Measurements from ENCODE around the gene RAB3IL1.

The RAB3IL1 gene

DNA sequence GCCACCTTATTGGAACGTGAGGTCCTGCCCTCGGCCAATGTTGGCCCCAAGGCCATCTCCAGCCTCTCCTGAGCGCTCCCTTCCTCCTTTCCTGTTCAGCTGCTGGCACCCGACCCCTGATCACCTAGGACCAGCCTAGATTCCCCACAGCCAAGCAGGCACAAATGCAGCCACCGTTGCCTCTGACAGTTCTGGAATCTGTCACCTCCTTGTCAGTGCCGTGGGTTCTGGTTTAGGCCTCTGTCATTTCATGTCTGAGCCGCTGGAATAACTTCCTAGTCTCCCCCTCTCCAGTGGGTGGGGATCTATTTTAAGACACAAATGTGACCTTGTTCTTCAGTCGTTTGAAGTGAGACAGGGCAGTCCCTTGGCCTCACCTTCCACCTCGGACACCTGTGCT lies 55.7 kb downstream of the RAB3IL1 start:
- Histone ChIP-seq H3K36me3 (ENCODE audit: control insufficient read depth, insufficient read depth, low read length) (peaks cover 98% of the 10 kb centered on the region), H3K4me3 (ENCODE audit: extremely low read depth, insufficient read depth, low read length, poor library complexity, severe bottlenecking) (no peak overlapping the region), H3K9me3 (ENCODE audit: control insufficient read depth, low read length) (no peaks in the 10 kb centered on the region), H3K27ac (ENCODE audit: low read depth, low read length, severe bottlenecking) (peak overlapping the region; percentile 23), H3K4me1 (ENCODE audit: control insufficient read depth, insufficient read depth, low read length, poor library complexity, severe bottlenecking) (no peaks in the 10 kb centered on the region)
- WGBS, 2 experiments (ENCODE audit: insufficient coverage in 2 of 2): 80 to 93% methylated on average over 6 to 9 of the region's 9 CpGs

DNA sequence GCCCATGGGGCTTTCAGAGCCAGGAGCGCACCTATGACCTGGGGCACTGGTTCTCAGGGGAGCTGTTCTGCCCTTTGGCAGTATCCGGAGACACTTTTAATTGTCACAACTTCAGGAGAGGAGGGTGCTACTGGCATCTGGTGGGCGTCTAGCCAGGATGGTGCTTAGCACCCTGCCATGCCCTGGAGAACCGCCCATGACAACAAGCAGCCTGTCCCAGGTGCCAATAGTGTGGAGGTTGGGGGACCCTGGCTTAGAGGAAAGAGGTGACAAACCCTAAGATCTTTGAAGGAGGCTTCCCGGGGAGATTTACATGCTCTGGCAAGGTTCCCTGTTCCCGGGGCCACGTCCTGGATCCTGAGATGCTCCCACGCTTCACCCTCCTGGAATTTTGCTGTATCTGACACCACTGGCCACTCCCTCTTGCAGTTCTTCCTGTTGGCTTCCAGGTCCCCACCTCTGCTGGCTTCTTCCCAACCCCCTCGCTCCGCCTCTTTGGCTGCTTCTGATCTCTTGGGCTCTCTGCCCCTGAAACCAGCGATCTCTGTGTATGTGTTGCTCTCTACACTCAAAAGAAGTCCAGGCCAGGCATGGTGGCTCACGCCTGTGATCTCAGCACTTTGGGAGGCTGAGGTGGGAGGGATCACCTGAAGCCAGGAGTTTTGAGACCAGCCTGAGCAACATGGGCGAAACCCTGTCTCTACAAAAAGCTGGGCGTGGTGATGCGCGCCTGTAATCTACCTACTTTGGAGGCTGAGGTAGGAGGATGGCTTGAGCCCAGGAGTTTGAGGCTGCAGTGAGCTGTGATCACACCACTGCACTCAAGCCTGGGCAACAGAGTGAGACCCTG lies 57.1 kb downstream of the RAB3IL1 start:
- 98 to 99% methylated on average over 15 to 16 of the region's 16 CpGs for WGBS, 2 experiments (ENCODE audit: insufficient coverage in 2 of 2)
- Histone ChIP-seq H3K9me3 (ENCODE audit: control insufficient read depth, low read length) (no peaks in the 10 kb centered on the region), H3K4me3 (ENCODE audit: extremely low read depth, insufficient read depth, low read length, poor library complexity, severe bottlenecking) (no peak overlapping the region), H3K4me1 (ENCODE audit: control insufficient read depth, insufficient read depth, low read length, poor library complexity, severe bottlenecking) (no peaks in the 10 kb centered on the region), H3K27ac (ENCODE audit: low read depth, low read length, severe bottlenecking) (no peak overlapping the region), H3K36me3 (ENCODE audit: control insufficient read depth, insufficient read depth, low read length) (peaks cover 98% of the 10 kb centered on the region)

DNA sequence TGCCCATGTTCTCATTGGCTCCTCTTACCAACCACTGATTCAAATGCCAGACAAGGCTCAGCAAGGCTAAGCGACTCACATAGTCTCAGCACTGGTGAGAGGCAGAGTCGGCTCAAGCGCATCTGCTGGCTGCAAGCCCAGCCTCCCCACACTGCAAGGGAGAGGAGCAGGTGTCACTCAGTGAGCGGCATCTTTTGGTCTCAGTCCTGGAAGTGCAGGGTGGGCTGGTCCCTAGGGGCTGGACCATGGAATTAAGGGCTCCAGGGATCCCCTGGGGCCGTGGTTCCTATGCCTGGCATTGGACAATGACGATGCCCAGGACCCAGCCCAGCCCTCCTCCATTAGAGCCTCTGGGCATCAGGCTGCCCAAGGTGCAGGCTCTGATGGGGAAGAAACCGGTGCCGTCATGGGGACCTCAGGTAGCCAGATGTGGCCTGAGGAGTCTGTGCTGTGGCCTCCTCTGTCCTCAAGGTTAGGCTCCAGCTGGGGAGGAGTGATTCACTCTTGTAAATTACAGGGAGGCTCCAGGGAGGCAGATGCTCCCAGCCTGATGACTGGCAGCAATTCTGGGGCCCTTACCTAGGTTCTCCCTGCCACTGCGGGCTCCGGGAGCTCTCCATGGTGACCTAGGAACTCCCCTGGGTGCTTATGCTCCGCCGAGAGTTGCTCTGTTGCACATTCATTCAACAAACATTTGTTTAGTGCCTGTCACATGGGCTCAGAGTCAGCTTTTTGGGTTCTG lies 61.3 kb downstream of the RAB3IL1 start:
- 90 to 99% methylated on average over 10 to 12 of the region's 12 CpGs for WGBS, 2 experiments (ENCODE audit: insufficient coverage in 2 of 2)
- Histone ChIP-seq H3K4me3 (ENCODE audit: extremely low read depth, insufficient read depth, low read length, poor library complexity, severe bottlenecking) (no peak overlapping the region), H3K27ac (ENCODE audit: low read depth, low read length, severe bottlenecking) (no peak overlapping the region), H3K4me1 (ENCODE audit: control insufficient read depth, insufficient read depth, low read length, poor library complexity, severe bottlenecking) (no peaks in the 10 kb centered on the region), H3K9me3 (ENCODE audit: control insufficient read depth, low read length) (no peaks in the 10 kb centered on the region), H3K36me3 (ENCODE audit: control insufficient read depth, insufficient read depth, low read length) (peaks cover 96% of the 10 kb centered on the region)

- no peak overlapping the region for H3K27ac ChIP-seq (ENCODE audit: low read depth, low read length, severe bottlenecking)
- peaks cover 96% of the 10 kb centered on the region for H3K36me3 ChIP-seq (ENCODE audit: control insufficient read depth, insufficient read depth, low read length)
- WGBS, 2 experiments (ENCODE audit: insufficient coverage in 2 of 2): 97 to 99% methylated on average over 11 to 13 of the region's 14 CpGs
- H3K4me1 ChIP-seq (ENCODE audit: control insufficient read depth, insufficient read depth, low read length, poor library complexity, severe bottlenecking): no peaks in the 10 kb centered on the region
- H3K4me3 ChIP-seq (ENCODE audit: extremely low read depth, insufficient read depth, low read length, poor library complexity, severe bottlenecking): no peak overlapping the region
- no peaks in the 10 kb centered on the region for H3K9me3 ChIP-seq (ENCODE audit: control insufficient read depth, low read length)
Observed at GRCh38 chr11:61854966-61855714, 62.2 kb downstream of the RAB3IL1 start.

DNA sequence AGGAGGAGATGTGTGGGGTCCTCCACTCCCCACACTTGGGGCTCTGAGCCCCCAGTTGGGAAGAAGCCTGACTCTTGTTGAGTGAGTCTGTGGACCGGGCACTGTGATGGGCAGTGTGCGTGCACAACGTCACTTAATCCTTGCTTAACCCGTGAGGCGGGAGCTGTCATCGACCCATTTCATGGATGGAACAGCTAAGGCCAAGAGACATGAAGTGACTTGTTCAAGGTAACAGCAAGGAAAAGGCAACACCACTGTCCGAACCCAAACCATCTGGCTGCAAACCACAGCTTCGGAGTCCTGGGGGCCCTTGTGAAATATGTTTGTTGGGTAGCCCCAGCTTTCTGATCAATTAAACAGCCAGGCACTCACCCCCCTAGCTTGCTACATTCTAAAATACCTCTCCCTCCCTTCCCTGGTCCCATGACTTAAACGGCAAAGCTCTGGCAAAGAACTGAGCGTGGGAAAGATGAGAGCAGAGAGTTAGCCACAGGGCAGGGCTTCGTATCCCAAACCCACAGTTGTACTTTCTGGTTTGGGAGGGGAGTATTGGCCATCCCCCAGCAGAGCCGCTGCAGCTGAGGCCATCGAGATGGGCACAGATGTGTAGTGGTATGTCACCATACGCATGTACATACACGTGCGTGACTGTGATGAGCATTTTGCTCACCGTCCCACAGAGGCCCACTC lies 63.0 kb downstream of the RAB3IL1 start:
- 97 to 99% methylated on average over 13 to 16 of the region's 17 CpGs for whole genome bisulfite sequencing, 2 experiments (ENCODE audit: insufficient coverage in 2 of 2)
- Histone ChIP-seq H3K4me3 (ENCODE audit: extremely low read depth, insufficient read depth, low read length, poor library complexity, severe bottlenecking) (no peak overlapping the region), H3K27ac (ENCODE audit: low read depth, low read length, severe bottlenecking) (no peak overlapping the region), H3K9me3 (ENCODE audit: control insufficient read depth, low read length) (no peaks in the 10 kb centered on the region), H3K4me1 (ENCODE audit: control insufficient read depth, insufficient read depth, low read length, poor library complexity, severe bottlenecking) (no peaks in the 10 kb centered on the region), H3K36me3 (ENCODE audit: control insufficient read depth, insufficient read depth, low read length) (peaks cover 96% of the 10 kb centered on the region)

DNA sequence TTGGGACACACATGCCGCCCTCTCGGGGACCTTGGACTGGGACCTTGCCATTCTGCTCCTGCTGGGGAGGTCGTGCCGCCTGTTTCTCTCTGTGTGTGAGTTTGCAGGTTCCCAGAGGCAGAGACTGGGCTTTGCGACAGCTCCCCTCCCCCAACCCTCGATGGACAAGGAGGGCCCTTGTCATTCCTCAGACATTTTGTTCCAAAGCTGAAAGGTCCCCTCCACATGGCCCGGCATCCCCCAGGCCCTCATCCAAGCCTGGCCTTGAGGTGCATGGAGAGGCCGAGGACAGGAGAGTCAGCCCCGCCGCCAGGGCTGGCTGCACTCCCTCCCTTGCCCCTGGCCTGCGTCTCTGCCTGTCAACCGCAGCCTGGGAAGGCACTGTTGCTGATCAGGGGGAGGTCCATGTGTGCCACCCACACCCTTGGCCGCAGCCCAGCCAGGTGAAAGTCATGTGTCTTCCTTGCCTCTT lies 63.6 kb downstream of the RAB3IL1 start:
- no peaks in the 10 kb centered on the region for H3K9me3 ChIP-seq (ENCODE audit: control insufficient read depth, low read length)
- 89 to 95% methylated on average over 8 to 12 of the region's 13 CpGs for WGBS, 2 experiments (ENCODE audit: insufficient coverage in 2 of 2)
- H3K27ac ChIP-seq (ENCODE audit: low read depth, low read length, severe bottlenecking): no peak overlapping the region
- H3K4me1 ChIP-seq (ENCODE audit: control insufficient read depth, insufficient read depth, low read length, poor library complexity, severe bottlenecking): no peaks in the 10 kb centered on the region
- no peak overlapping the region for H3K4me3 ChIP-seq (ENCODE audit: extremely low read depth, insufficient read depth, low read length, poor library complexity, severe bottlenecking)
- peaks cover 96% of the 10 kb centered on the region for H3K36me3 ChIP-seq (ENCODE audit: control insufficient read depth, insufficient read depth, low read length)

DNA sequence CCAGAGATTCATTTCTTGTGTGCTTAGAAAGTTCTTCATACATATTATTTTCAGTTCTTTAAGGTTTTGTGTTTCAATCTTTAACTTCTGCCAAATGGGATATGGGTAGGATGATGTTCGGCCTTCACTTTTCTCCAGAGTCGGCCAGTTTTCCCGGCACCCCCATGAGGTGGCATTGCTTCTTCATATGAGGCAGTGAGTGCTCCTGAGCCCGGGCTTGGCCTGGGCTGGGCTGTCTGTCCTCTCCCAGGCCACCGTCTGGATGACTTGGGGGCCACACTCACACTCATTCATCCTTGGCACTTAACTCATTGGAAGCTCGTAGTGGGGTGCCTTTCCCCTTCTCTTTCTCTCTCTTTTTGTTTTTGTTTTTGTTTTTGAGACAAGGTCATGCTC lies 65.5 kb downstream of the RAB3IL1 start:
- H3K4me3 ChIP-seq (ENCODE audit: extremely low read depth, insufficient read depth, low read length, poor library complexity, severe bottlenecking): no peak overlapping the region
- whole genome bisulfite sequencing, 2 experiments (ENCODE audit: insufficient coverage in 2 of 2): 91 to 94% methylated on average over 5 to 6 of the region's 6 CpGs
- H3K27ac ChIP-seq (ENCODE audit: low read depth, low read length, severe bottlenecking): no peak overlapping the region
- H3K36me3 ChIP-seq (ENCODE audit: control insufficient read depth, insufficient read depth, low read length): peaks cover 97% of the 10 kb centered on the region
- H3K9me3 ChIP-seq (ENCODE audit: control insufficient read depth, low read length): no peaks in the 10 kb centered on the region
- H3K4me1 ChIP-seq (ENCODE audit: control insufficient read depth, insufficient read depth, low read length, poor library complexity, severe bottlenecking): no peaks in the 10 kb centered on the region

- Histone ChIP-seq H3K36me3 (ENCODE audit: control insufficient read depth, insufficient read depth, low read length) (peaks cover 97% of the 10 kb centered on the region), H3K4me1 (ENCODE audit: control insufficient read depth, insufficient read depth, low read length, poor library complexity, severe bottlenecking) (no peaks in the 10 kb centered on the region), H3K9me3 (ENCODE audit: control insufficient read depth, low read length) (no peaks in the 10 kb centered on the region), H3K27ac (ENCODE audit: low read depth, low read length, severe bottlenecking) (peak overlapping the region; percentile 6), H3K4me3 (ENCODE audit: extremely low read depth, insufficient read depth, low read length, poor library complexity, severe bottlenecking) (no peak overlapping the region)
- WGBS, 2 experiments (ENCODE audit: insufficient coverage in 2 of 2): 95 to 96% methylated on average over 16 to 22 of the region's 24 CpGs
Observed at GRCh38 chr11:61851113-61851899, 66.1 kb downstream of the RAB3IL1 start.

DNA sequence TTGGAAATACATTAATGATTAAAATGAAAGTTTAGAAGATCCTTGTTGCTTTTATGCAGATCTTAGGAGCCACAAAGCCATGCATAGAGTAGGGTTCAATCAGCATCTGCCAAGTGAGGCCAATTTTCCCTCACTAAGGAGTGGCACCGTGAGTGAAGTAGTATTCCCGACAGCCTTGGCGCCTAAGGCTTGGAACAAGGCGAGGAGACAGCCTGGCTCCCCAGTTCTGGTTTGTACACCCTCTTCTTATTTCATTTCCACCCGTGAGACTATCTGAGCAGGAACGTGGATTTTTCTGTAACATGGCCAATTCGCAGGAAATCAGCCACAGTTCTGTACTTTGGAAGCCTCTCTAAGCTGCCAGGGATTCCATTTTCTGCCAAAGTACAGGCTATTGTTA lies 66.7 kb downstream of the RAB3IL1 start:
- H3K4me1 ChIP-seq (ENCODE audit: control insufficient read depth, insufficient read depth, low read length, poor library complexity, severe bottlenecking): no peaks in the 10 kb centered on the region
- 96 to 97% methylated on average over 7 of the region's 7 CpGs for WGBS, 2 experiments (ENCODE audit: insufficient coverage in 2 of 2)
- H3K36me3 ChIP-seq (ENCODE audit: control insufficient read depth, insufficient read depth, low read length): peaks cover 97% of the 10 kb centered on the region
- H3K27ac ChIP-seq (ENCODE audit: low read depth, low read length, severe bottlenecking): peak overlapping the region; percentile 6
- no peaks in the 10 kb centered on the region for H3K9me3 ChIP-seq (ENCODE audit: control insufficient read depth, low read length)
- no peak overlapping the region for H3K4me3 ChIP-seq (ENCODE audit: extremely low read depth, insufficient read depth, low read length, poor library complexity, severe bottlenecking)
